ENCODE data around the gene SAFB2.

GRCh38 chr19:5590151-5590864 is 32.3 kb downstream of the SAFB2 start:
- TF ChIP-seq POLR2A (IDR thresholded peaks at IDR 0.05) (no peak), CTCF (IDR thresholded peaks at IDR 0.05) (no peak)

All from uterus (tissue), 2 donors.